H9 (cell line): ENCODE data around the gene LDLRAD4. TPM values are rescaled to one million over a fixed set of nuclear protein-coding genes. Genes with fewer than 3 reads are reported as not detected.

Experiments
- DNase-seq: peaks from one replicate; pipeline ENCODE4 v3.0.0-alpha.2; 2017
- H2AFZ ChIP-seq: one replicate; pipeline ENCODE4 v1.6.1; 2013; ENCODE audit warnings: mild to moderate bottlenecking, low read length, control low read depth, moderate library complexity
- H2AK5ac ChIP-seq: 2 replicates; pipeline ENCODE4 v1.6.1; 2013; ENCODE audit warnings: low read length, control low read depth, mixed read lengths; ENCODE audit not compliant: insufficient read length
- H2BK120ac ChIP-seq: one replicate; pipeline ENCODE4 v1.6.1; 2013; ENCODE audit warnings: low read depth, mild to moderate bottlenecking, low read length, control low read depth, inconsistent platforms; ENCODE audit not compliant: poor library complexity, severe bottlenecking
- H2BK12ac ChIP-seq: 2 replicates; pipeline ENCODE4 v1.6.1; 2013; ENCODE audit warnings: low read length, control low read depth, mixed read lengths, low read depth; ENCODE audit not compliant: insufficient read length
- H2BK15ac ChIP-seq: 2 replicates; pipeline ENCODE4 v1.6.1; 2013; ENCODE audit warnings: low read depth, low read length, control low read depth
- H2BK20ac ChIP-seq: one replicate; pipeline ENCODE4 v1.6.1; 2013; ENCODE audit warnings: low read depth, mild to moderate bottlenecking, low read length, control low read depth, inconsistent platforms; ENCODE audit not compliant: poor library complexity, severe bottlenecking
- H2BK5ac ChIP-seq: 2 replicates; pipeline ENCODE4 v1.6.1; 2013; ENCODE audit warnings: low read length, control low read depth, mixed read lengths; ENCODE audit not compliant: insufficient read length
- H3K14ac ChIP-seq: 2 replicates; pipeline ENCODE4 v1.6.1; 2013; ENCODE audit warnings: low read length, control low read depth; ENCODE audit not compliant: insufficient read depth
- H3K18ac ChIP-seq: 2 replicates; pipeline ENCODE4 v1.6.1; 2013; ENCODE audit warnings: low read depth, mild to moderate bottlenecking, mixed read lengths, low read length, control low read depth; ENCODE audit not compliant: insufficient read length
- H3K23ac ChIP-seq: 2 replicates; pipeline ENCODE4 v1.6.1; 2013; ENCODE audit warnings: low read length, control low read depth, mixed read lengths, low read depth; ENCODE audit not compliant: insufficient read length
- H3K23me2 ChIP-seq: 2 replicates; pipeline ENCODE4 v1.6.1; 2013; ENCODE audit warnings: low read depth, mild to moderate bottlenecking, mixed read lengths, low read length, control low read depth; ENCODE audit not compliant: insufficient read length, poor library complexity, severe bottlenecking
- H3K27ac ChIP-seq: 2 replicates; pipeline ENCODE4 v1.5.1; 2013; ENCODE audit warnings: low read length, control low read depth, mixed read lengths, low read depth; ENCODE audit not compliant: insufficient read length
- H3K27me3 ChIP-seq: 2 replicates; pipeline ENCODE4 v1.6.1; 2013; ENCODE audit warnings: low read length, control low read depth, inconsistent platforms; ENCODE audit not compliant: insufficient read depth
- H3K4ac ChIP-seq: 2 replicates; pipeline ENCODE4 v1.6.1; 2013; ENCODE audit warnings: low read depth, mild to moderate bottlenecking, control low read depth, inconsistent platforms, low read length, moderate library complexity
- H3K4me1 ChIP-seq: 2 replicates; pipeline ENCODE4 v1.6.1; 2013; ENCODE audit warnings: low read length, control low read depth, inconsistent platforms; ENCODE audit not compliant: insufficient read depth
- H3K4me2 ChIP-seq: 2 replicates; pipeline ENCODE4 v1.6.1; 2013; ENCODE audit warnings: low read length, control low read depth, mixed read lengths; ENCODE audit not compliant: insufficient read length, insufficient read depth
- H3K56ac ChIP-seq: 2 replicates; pipeline ENCODE4 v1.6.1; 2013; ENCODE audit warnings: low read depth, mild to moderate bottlenecking, mixed read lengths, low read length, control low read depth; ENCODE audit not compliant: insufficient read length
- H3K79me1 ChIP-seq: 2 replicates; pipeline ENCODE4 v1.6.1; 2013; ENCODE audit warnings: low read depth, mild to moderate bottlenecking, moderate library complexity, low read length, control low read depth, inconsistent platforms; ENCODE audit not compliant: insufficient read depth, poor library complexity, severe bottlenecking
- H3K79me2 ChIP-seq: 2 replicates; pipeline ENCODE4 v1.6.1; 2013; ENCODE audit warnings: low read length, control low read depth, inconsistent platforms; ENCODE audit not compliant: insufficient read depth
- H3K9ac ChIP-seq: 2 replicates; pipeline ENCODE4 v1.6.1; 2013; ENCODE audit warnings: low read length, control low read depth, mixed read lengths; ENCODE audit not compliant: insufficient read length; ENCODE audit errors: extremely low read depth
- H3K9me3 ChIP-seq: one replicate; pipeline ENCODE4 v1.6.1; 2013; ENCODE audit warnings: low read depth, low read length, inconsistent platforms; ENCODE audit not compliant: control insufficient read depth
- H3T11ph ChIP-seq: one replicate; pipeline ENCODE4 v1.6.1; 2013; ENCODE audit warnings: mild to moderate bottlenecking, low read length, control low read depth, inconsistent platforms
- H4K20me1 ChIP-seq: one replicate; pipeline ENCODE4 v1.6.1; 2013; ENCODE audit not compliant: control insufficient read depth, insufficient read length, insufficient read depth
- H4K5ac ChIP-seq: 2 replicates; pipeline ENCODE4 v1.6.1; 2013; ENCODE audit warnings: low read depth, mild to moderate bottlenecking, mixed read lengths, low read length, control low read depth; ENCODE audit not compliant: insufficient read length
- H4K8ac ChIP-seq: replicated peaks from 2 replicates; pipeline ENCODE4 v1.6.1; 2013; ENCODE audit warnings: low read length, control low read depth, mixed read lengths, low read depth; ENCODE audit not compliant: insufficient read length
- H4K91ac ChIP-seq: 2 replicates; pipeline ENCODE4 v1.6.1; 2013; ENCODE audit warnings: low read depth, mild to moderate bottlenecking, moderate library complexity, mixed read lengths, low read length, control low read depth; ENCODE audit not compliant: insufficient read length
- H3K27ac Mint-ChIP-seq, 3 experiments: 2 replicates in 2 of 3; 3 replicates in 1 of 3; pipeline ENCODE4 v1.8.0; 2020 to 2021; ENCODE audit warnings: mixed read lengths in 3 of 3, mild to moderate bottlenecking in 1 of 3, moderate library complexity in 1 of 3
- H3K27me3 Mint-ChIP-seq: 2 replicates; pipeline ENCODE4 v1.8.0; 2021; ENCODE audit warnings: low read depth, mild to moderate bottlenecking, moderate library complexity, mixed read lengths
- H3K36me3 Mint-ChIP-seq, 3 experiments: 2 replicates in 2 of 3; 3 replicates in 1 of 3; pipeline ENCODE4 v1.8.0; 2020 to 2021; ENCODE audit warnings: low read depth in 3 of 3, mixed read lengths in 3 of 3; ENCODE audit not compliant: insufficient read depth in 1 of 3
- H3K4me1 Mint-ChIP-seq, 2 experiments: 2 replicates each; pipeline ENCODE4 v1.8.0; 2020; ENCODE audit warnings: mixed read lengths in 2 of 2
- H3K4me3 Mint-ChIP-seq, 2 experiments: 2 replicates in 1 of 2; 3 replicates in 1 of 2; pipeline ENCODE4 v1.8.0; 2020 to 2021; ENCODE audit warnings: mild to moderate bottlenecking in 2 of 2, mixed read lengths in 2 of 2, moderate library complexity in 1 of 2
- H3K9me3 Mint-ChIP-seq, 2 experiments: 2 replicates in 1 of 2; 3 replicates in 1 of 2; pipeline ENCODE4 v1.8.0; 2020; ENCODE audit warnings: mild to moderate bottlenecking in 2 of 2, mixed read lengths in 2 of 2, moderate library complexity in 1 of 2
- CTCF ChIP-seq: fragments of 200-600 bp; sonication (generic); conservative IDR thresholded peaks from 3 replicates; pipeline ENCODE4 v1.8.0; 2021; ENCODE audit warnings: antibody characterized with exemption, mild to moderate bottlenecking
- WGBS: extraction: QIAGEN DNeasy Blood & Tissue Kit; methylation state at CpG from one replicate; pipeline ENCODE4 v1.1.7; 2013; ENCODE audit warnings: missing lambda C conversion rate, low lambda C conversion rate, mixed read lengths; ENCODE audit not compliant: insufficient read length; ENCODE audit errors: extremely low coverage; 5-methylcytosine and 5-hydroxymethylcytosine counted together
- total RNA-seq: library from RNA; stranded (reverse); gene quantifications from 2 replicates; pipeline ENCODE4 v1.2.1, GENCODE V29; 2021

LDLRAD4 gene
- total RNA-seq, 1 experiment from 2014 or later, result 3.9 TPM

DNA sequence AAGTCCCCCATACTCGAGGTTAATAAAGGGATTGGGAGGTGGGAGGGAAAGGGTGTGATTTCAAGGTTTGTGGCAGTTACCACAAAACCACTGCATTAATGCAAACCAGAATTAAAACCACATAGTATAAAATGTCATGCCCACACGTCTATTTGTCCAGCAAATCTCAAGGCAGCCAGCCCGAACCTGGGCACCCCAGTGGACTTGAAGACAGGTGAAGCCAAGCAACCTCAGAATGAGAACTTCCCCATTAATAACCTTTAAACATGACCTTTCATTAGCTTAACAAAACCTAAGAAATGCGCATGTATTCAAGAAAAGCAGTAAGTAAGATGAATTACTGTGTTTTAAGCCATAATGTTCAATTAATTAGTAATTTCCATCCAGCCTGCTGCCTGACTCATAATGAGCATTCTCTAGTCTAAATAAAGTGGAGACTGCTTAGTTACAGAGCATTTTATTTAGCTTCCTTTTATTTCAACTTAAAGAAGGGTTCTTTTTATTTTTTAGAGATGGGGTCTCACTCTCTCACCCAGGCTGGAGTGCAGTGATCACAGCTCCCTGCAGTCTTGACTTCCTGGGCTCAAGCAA is 278.2 kb downstream of the LDLRAD4 start:
- Mint-ChIP-seq H3K4me1 (peaks cover 33 to 37% of the 10 kb centered on the region in 2 experiments), H3K27me3 (peaks cover 33% of the 10 kb centered on the region), H3K27ac (no peak overlapping the region), H3K36me3 (peaks cover 16 to 20% (median 20%) of the 10 kb centered on the region in 3 experiments), H3K4me3 (no peak overlapping the region), H3K9me3 (peaks cover 19 to 20% of the 10 kb centered on the region in 2 experiments)
- Histone ChIP-seq H4K5ac (no peak overlapping the region), H3K27me3 (no peaks in the 10 kb centered on the region), H2BK20ac (no peak overlapping the region), H2AFZ (no peak overlapping the region), H3K4me1 (peaks cover 7% of the 10 kb centered on the region; the same call in 1 of the 2 replicates), H3K9me3 (peaks cover 7% of the 10 kb centered on the region), H3K4me2 (no peak overlapping the region), H3K18ac (no peak overlapping the region), H2BK5ac (no peak overlapping the region), H2BK12ac (no peak overlapping the region), H2AK5ac (no peak overlapping the region), H3K9ac (no peak overlapping the region), H3T11ph (no peak overlapping the region), H2BK15ac (no peak overlapping the region), H3K79me1 (no peaks in the 10 kb centered on the region), H4K91ac (no peak overlapping the region), H3K23me2 (no peaks in the 10 kb centered on the region), H4K8ac (no peak overlapping the region), H3K79me2 (no peaks in the 10 kb centered on the region), H3K56ac (no peak overlapping the region), H3K23ac (no peak overlapping the region), H2BK120ac (no peak overlapping the region), H4K20me1 (no peaks in the 10 kb centered on the region), H3K4ac (no peak overlapping the region), H3K27ac (no peak overlapping the region), H3K14ac (no peak overlapping the region)
- TF ChIP-seq CTCF, result no peak
- no peak for DNase-seq
- no CpG with 5 or more reads among the region's 4 CpGs for WGBS
